OCI-LY7 (cell line): ENCODE results near the gene CERS6. TPM values are rescaled to one million over a fixed set of nuclear protein-coding genes. Genes with fewer than 3 reads are reported as not detected.
"Not testable (repeated sequence)": the region's sequence is repeated elsewhere in the genome, so short reads cannot be mapped to it uniquely, and the experiment has no call there.

Experiments used
- BruUV-seq: library from RNA; stranded (reverse); fragments of 400-500 nt; replicated peaks from 2 replicates; lab custom pipeline; 2021; lab: Mats Ljungman, UMichigan
- CTCF ChIA-PET: fragments of 300-600 bp; sonication (Branson Sonifier 250); formaldehyde crosslinking; loops from one replicate; lab custom pipeline; 2022; ENCODE audit warnings: antibody characterized with exemption; ENCODE audit not compliant: unreplicated experiment; lab: Charles Lee
- POLR2A ChIA-PET: fragments of 300-600 bp; sonication (Branson Sonifier 250); formaldehyde crosslinking; loops from one replicate; lab custom pipeline; 2022; ENCODE audit warnings: antibody characterized with exemption; lab: Charles Lee
- DNase-seq: peaks from one replicate; pipeline ENCODE4 v3.0.0-alpha.2; 2015; ENCODE audit warnings: low spot score
- H2AFZ ChIP-seq: fragments of 200-600 bp; sonication (generic), shearing (Covaris generic); 2 replicates; pipeline ENCODE4 v1.6.1; 2014; ENCODE audit warnings: mild to moderate bottlenecking, antibody characterized with exemption, low read length, moderate library complexity
- H3K27ac ChIP-seq: fragments of 200-600 bp; sonication (generic); 2 replicates; pipeline ENCODE4 v1.5.1; 2014; ENCODE audit warnings: mixed run types, low read depth, mild to moderate bottlenecking, moderate library complexity, low read length, inconsistent platforms; ENCODE audit not compliant: poor library complexity, severe bottlenecking
- H3K36me3 ChIP-seq: fragments of 200-600 bp; sonication (generic); 2 replicates; pipeline ENCODE4 v1.6.1; 2014; ENCODE audit warnings: mild to moderate bottlenecking, antibody characterized with exemption, low read length, moderate library complexity, mixed read lengths; ENCODE audit not compliant: insufficient read depth
- H3K4me1 ChIP-seq: fragments of 200-600 bp; sonication (generic); 2 replicates; pipeline ENCODE4 v1.5.1; 2014; ENCODE audit warnings: mild to moderate bottlenecking, low read length; ENCODE audit not compliant: insufficient read depth, poor library complexity, severe bottlenecking
- H3K4me2 ChIP-seq: fragments of 200-600 bp; sonication (generic); 2 replicates; pipeline ENCODE4 v1.6.1; 2014; ENCODE audit warnings: mild to moderate bottlenecking, low read length
- H3K4me3 ChIP-seq: fragments of 200-600 bp; sonication (generic); 2 replicates; pipeline ENCODE4 v1.5.1; 2014; ENCODE audit warnings: mild to moderate bottlenecking, low read depth, low read length; ENCODE audit not compliant: poor library complexity, severe bottlenecking
- H3K79me2 ChIP-seq: fragments of 200-600 bp; sonication (generic); 2 replicates; pipeline ENCODE4 v1.6.1; 2016; ENCODE audit warnings: low read depth, mild to moderate bottlenecking, low read length, moderate library complexity, mixed read lengths; ENCODE audit not compliant: insufficient read depth
- H3K9me2 ChIP-seq: fragments of 200-600 bp; sonication (generic); 2 replicates; pipeline ENCODE4 v1.6.1; 2016; ENCODE audit warnings: mild to moderate bottlenecking, low read length, mixed read lengths; ENCODE audit not compliant: insufficient read depth
- H3K9me3 ChIP-seq: fragments of 200-600 bp; sonication (generic); 2 replicates; pipeline ENCODE4 v1.6.1; 2014; ENCODE audit warnings: mild to moderate bottlenecking, mixed run types, low read length, mixed read lengths
- H4K20me1 ChIP-seq: fragments of 200-600 bp; sonication (generic); 2 replicates; pipeline ENCODE4 v1.6.1; 2014; ENCODE audit warnings: mild to moderate bottlenecking, antibody characterized with exemption, low read length, moderate library complexity, mixed read lengths; ENCODE audit not compliant: insufficient read depth
- EZH2phosphoT487 ChIP-seq: fragments of 200-600 bp; sonication (generic); IDR thresholded peaks from 2 replicates; pipeline ENCODE4 v1.6.1; 2018; ENCODE audit warnings: low read depth, borderline replicate concordance, mild to moderate bottlenecking, mixed run types, antibody characterized with exemption, low read length, moderate library complexity, mixed read lengths
- intact Hi-C: fragments of 100-400 bp; cut with micrococcal nuclease; formaldehyde crosslinking; loops from one replicate; pipeline ENCODE4 v1.10.0; 2022; ENCODE audit not compliant: unreplicated experiment
- total RNA-seq, 2 experiments: library from RNA; depleted of rRNA in 1 of 2; stranded (reverse); fragments of >200 nt in 1 of 2; shearing (Covaris generic) in 1 of 2; gene quantifications; 2 replicates each; pipeline ENCODE4 v1.2.3, GENCODE V29; 2014 to 2022
- TF ChIP-seq, protein P1 (sequence below): fragments of 200-600 bp; sonication (generic); conservative IDR thresholded peaks from 2 replicates; pipeline ENCODE4 v1.5.1; 2014; ENCODE audit warnings: mild to moderate bottlenecking, antibody characterized with exemption, low read length, moderate library complexity, mixed read lengths

CERS6 gene
- total RNA-seq, 2 experiments from 2014 or later, result 0.04 TPM; not detected in 1

- TF ChIP-seq, protein P1, sequence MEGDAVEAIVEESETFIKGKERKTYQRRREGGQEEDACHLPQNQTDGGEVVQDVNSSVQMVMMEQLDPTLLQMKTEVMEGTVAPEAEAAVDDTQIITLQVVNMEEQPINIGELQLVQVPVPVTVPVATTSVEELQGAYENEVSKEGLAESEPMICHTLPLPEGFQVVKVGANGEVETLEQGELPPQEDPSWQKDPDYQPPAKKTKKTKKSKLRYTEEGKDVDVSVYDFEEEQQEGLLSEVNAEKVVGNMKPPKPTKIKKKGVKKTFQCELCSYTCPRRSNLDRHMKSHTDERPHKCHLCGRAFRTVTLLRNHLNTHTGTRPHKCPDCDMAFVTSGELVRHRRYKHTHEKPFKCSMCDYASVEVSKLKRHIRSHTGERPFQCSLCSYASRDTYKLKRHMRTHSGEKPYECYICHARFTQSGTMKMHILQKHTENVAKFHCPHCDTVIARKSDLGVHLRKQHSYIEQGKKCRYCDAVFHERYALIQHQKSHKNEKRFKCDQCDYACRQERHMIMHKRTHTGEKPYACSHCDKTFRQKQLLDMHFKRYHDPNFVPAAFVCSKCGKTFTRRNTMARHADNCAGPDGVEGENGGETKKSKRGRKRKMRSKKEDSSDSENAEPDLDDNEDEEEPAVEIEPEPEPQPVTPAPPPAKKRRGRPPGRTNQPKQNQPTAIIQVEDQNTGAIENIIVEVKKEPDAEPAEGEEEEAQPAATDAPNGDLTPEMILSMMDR, result no peak
- no peak for TF ChIP-seq EZH2phosphoT487
- DNase-seq, result no peak
- BruUV-seq, result no TSS peak
- H3K79me2 ChIP-seq, result no peaks in the 10 kb centered on the region
- H3K4me2 ChIP-seq, result no peak overlapping the region
- ChIA-PET POLR2A (interaction anchor here (0.6 kb wide), 1 partner anchor 1255 kb away, joined by 4 read pairs; no protein-coding TSS in a partner anchor), CTCF (no interaction called here)
- H4K20me1 ChIP-seq, result no peaks in the 10 kb centered on the region
- intact Hi-C loops, result no loop called here
- H3K36me3 ChIP-seq, result no peaks in the 10 kb centered on the region
- H2AFZ ChIP-seq, result no peak overlapping the region
- no peaks in the 10 kb centered on the region for H3K4me1 ChIP-seq
- H3K27ac ChIP-seq, result no peak overlapping the region
- H3K9me3 ChIP-seq, result no peaks in the 10 kb centered on the region
- H3K9me2 ChIP-seq, result no peaks in the 10 kb centered on the region
- no peak overlapping the region for H3K4me3 ChIP-seq
Observed at GRCh38 chr2:168787782-168788376, 331.8 kb downstream of the CERS6 start.

DNA sequence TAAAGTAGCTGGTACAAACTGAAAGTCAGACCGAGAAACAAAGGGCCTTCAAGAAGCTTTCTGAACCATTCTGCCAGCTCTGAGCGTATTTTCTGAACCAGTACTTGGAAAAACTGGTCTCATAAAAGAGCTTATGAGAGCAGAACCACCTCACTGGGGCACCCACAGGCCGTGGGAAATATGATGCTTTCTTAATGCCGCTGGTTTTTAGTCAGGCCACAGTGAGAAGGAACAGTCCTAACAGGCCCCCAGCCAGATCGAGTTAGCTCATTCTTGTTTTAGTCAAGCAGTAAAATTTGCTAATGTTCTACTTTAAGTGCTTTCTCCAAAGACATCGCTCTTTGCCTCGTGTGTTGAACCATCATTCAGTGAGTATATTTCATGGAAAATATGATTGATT is 333.7 kb downstream of the CERS6 start:
- no peaks in the 10 kb centered on the region for H3K36me3 ChIP-seq
- intact Hi-C loops, result no loop called here
- no peak for DNase-seq
- no peaks in the 10 kb centered on the region for H3K4me1 ChIP-seq
- TF ChIP-seq, protein P1, result no peak
- no peak for TF ChIP-seq EZH2phosphoT487
- H3K4me2 ChIP-seq, result no peak overlapping the region
- ChIA-PET POLR2A (interaction anchor here (0.6 kb wide), 1 partner anchor 502 kb away, joined by 3 read pairs; no protein-coding TSS in a partner anchor), CTCF (no interaction called here)
- no peaks in the 10 kb centered on the region for H3K9me2 ChIP-seq
- no peak overlapping the region for H2AFZ ChIP-seq
- BruUV-seq, result no TSS peak
- no peaks in the 10 kb centered on the region for H4K20me1 ChIP-seq
- H3K9me3 ChIP-seq, result no peaks in the 10 kb centered on the region
- no peaks in the 10 kb centered on the region for H3K79me2 ChIP-seq
- H3K4me3 ChIP-seq, result no peak overlapping the region
- no peak overlapping the region for H3K27ac ChIP-seq

DNA sequence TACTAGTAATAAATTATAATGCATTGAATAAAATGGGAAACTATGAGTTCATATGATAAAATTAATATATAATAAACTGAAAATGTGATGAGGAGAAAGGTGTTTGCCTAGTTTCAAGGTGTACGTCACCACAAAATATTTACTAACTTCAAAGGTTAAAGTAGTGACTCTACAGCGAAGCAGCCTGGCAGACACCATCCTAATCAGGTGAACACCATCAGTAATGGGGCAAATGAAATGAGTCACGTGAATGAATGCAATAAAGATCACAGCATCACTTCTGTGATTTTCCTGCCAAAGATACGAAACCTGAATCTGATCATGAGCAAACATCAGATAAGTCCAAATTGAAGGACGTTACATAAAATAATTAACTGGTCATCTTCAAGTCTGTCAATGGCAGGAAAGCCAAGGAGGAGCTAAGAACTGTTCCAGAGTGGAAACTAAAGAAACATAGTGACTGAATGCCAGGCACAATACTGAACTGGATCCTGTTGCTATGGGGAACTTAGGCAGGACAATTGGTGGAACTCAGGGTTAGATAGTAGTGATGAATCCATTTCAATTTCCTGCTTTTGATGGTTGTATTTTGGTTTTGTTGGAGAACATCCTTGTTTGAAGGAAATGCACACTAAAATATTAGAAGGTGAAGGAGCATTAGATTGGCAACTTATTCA is 334.3 kb downstream of the CERS6 start:
- Histone ChIP-seq H4K20me1 (no peaks in the 10 kb centered on the region), H3K9me2 (no peaks in the 10 kb centered on the region), H2AFZ (no peak overlapping the region), H3K27ac (no peak overlapping the region), H3K9me3 (no peaks in the 10 kb centered on the region), H3K4me2 (no peak overlapping the region), H3K79me2 (no peaks in the 10 kb centered on the region), H3K4me3 (no peak overlapping the region), H3K4me1 (no peaks in the 10 kb centered on the region), H3K36me3 (no peaks in the 10 kb centered on the region)
- no peak for DNase-seq
- BruUV-seq, result no TSS peak
- TF ChIP-seq, protein P1, result no peak
- no peak for TF ChIP-seq EZH2phosphoT487
- intact Hi-C loops, result no loop called here
- ChIA-PET CTCF (no interaction called here), POLR2A (no interaction called here)

- CTCF ChIA-PET, POLR2A ChIA-PET, BruUV-seq: not testable (repeated sequence)
Observed at GRCh38 chr2:168791140-168791539, 335.1 kb downstream of the CERS6 start.

More at GRCh38 chr2:168791140-168791539, 335.1 kb downstream of the CERS6 start:
- H3K79me2 ChIP-seq, H4K20me1 ChIP-seq, H2AFZ ChIP-seq, DNase-seq, H3K27ac ChIP-seq, intact Hi-C loops, H3K4me2 ChIP-seq, H3K9me2 ChIP-seq, H3K4me1 ChIP-seq, H3K36me3 ChIP-seq, H3K4me3 ChIP-seq, H3K9me3 ChIP-seq: not testable (repeated sequence)
